Right ventricle myocardium inferior (tissue), 1 donor: Measurements from ENCODE around the gene ETHE1. TPM values are rescaled to one million over a fixed set of nuclear protein-coding genes. Genes with fewer than 3 reads are reported as not detected.
"Not testable (repeated sequence)": the region's sequence is repeated elsewhere in the genome, so short reads cannot be mapped to it uniquely, and the experiment has no call there.

Experiments
- ATAC-seq: fragments of 200-7000 bp; cut with Tn5 transposase; one replicate; pipeline ENCODE4 v1.9.1; 2020; ENCODE audit warnings: mild to moderate bottlenecking, moderate library complexity
- DNase-seq: peaks from one replicate; pipeline ENCODE4 v3.0.0; 2021; ENCODE audit errors: missing footprints
- intact Hi-C: fragments of 100-400 bp; cut with DNase I; formaldehyde crosslinking; loops from one replicate; pipeline ENCODE4 v1.11.0; 2022
- total RNA-seq: library from RNA; stranded (reverse); fragmentation: NEBNext Ultra II Directional; extraction: Animal tissue kit (Norgen Biotek cat#: 25700); gene quantifications from one replicate; pipeline ENCODE4 v1.2.1, GENCODE V29; 2021
- donor health status: DM: no; HTN: yes; CAD: no; lungs with severe emphysema.

ETHE1 gene
- total RNA-seq, 1 donor from 2014 or later: 15.2 TPM

DNA sequence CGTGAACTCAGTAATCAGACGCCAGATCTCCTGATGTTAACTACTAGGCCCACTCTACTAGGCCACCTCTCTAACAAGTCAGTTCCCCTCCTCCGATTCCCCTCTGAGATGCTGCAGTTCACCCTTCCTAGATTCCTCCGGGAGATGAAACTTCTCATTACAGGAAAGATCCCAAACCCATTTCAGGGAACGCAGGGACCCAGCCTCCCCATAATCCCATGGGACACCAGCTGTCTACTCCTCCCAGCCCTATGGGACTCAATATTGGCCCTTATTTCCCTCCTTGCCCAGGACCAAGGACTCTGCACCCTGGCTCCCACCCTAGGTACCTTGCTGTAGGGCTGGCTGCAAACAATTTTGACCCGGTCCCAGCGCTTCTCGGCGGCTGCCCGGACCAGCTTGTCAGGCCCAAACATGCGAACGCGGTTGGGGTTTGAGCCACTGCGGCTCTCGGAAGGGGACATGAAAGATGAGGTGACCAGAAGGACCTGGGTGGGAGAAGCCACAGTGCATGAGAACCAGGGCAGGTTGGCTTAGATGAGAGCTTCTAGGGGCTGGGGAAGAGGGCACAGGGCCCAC lies 27.4 kb upstream of the ETHE1 start:
- DNase-seq (no peak), ATAC-seq (no peak)
- intact Hi-C loops: no loop called here

DNA sequence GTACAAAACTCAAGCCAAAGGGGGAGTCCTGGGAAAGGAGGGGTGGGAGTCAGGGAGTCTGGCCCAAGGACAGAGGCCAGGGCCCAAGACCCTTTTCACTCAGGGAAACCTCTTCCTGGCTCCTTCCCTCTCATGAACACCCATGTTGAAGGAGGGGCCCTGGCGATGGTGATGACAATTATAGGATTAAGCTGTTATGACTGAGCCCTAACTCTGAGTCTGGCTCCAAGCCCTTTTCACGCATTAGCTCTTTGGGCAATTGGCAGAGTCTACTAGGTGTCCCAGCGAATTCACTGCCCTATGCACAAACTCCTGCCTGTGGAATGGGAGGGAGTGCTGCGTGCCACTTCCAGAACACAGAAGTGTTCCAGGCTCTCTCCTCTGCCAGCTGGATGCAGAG lies 26.7 kb upstream of the ETHE1 start:
- DNase-seq: no peak
- ATAC-seq: no peak
- intact Hi-C loops: no loop called here

DNA sequence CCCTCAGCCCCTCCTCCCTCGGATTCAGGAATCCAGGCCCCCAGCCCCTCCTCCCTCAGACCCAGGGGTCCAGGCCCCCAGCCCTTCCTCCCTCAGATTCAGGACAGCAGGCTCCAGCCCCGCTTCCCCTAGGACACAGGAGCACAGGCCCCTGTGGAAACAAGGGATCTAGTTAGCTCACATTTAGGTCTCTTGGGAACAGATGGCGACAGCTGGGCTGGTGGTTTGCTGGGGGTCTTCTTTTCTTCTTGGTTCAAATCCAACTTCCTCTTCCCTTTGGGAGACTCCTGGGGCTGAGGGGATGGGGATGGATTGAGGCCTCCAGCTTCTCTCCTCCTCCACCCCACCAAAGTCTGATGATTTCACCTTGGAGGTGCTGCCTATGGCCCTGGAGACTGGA lies 25.6 kb upstream of the ETHE1 start:
- no peak for DNase-seq
- intact Hi-C loops: no loop called here
- ATAC-seq: no peak

DNA sequence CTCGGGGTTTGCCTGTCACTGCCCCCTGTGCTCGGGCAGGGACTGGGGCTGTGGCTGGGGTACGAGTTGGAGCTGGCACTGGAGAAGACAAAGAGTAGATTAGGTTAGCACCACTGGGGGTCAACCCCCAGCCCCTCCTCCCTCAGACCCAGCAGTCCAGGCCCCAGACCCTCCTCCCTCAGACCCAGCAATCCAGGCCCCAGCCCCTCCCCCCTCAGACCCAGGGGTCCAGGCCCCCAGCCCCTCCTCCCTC lies 25.1 kb upstream of the ETHE1 start:
- intact Hi-C loops: no loop called here
- DNase-seq (no peak), ATAC-seq (no peak)

DNA sequence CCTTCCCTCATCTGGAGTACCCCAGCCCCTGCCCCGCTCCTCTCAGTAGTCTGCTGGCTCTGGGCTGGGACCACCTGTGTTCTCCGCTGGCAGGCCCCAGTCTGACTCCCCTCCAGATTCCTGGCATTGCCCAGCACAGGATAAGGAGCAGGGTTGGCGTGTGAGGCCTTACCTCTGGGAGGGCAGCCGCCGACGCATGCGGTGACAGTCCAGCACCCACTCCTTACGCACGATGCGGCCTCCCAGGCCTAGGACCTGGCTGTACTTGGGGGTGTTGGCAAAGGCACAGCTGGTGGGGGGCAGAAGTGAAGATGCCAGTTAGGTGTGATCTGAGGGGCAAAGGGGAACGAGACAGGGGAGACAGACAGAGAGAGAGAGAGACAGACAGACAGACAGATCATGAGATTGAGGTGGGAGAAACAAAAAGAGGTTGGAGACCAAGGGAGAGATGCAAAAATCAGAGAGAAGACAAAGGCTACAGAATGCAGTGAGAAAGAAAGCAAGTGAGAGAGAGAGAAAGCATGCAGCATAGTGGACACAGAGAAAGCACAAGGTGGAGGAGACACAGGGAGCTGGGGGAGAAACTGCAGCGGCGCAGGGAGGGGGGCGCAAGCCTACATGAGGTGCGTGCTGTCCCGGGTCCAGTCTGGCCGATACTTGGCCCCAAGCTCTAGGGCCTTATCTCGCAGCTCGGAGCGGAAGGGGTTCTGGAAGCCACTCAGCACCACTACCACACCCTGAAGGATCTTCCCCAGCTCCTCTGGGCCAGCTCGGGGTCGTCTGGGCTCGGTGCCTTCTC lies 24.6 kb upstream of the ETHE1 start:
- intact Hi-C loops: no loop called here
- DNase-seq (no peak), ATAC-seq (no peak)

DNA sequence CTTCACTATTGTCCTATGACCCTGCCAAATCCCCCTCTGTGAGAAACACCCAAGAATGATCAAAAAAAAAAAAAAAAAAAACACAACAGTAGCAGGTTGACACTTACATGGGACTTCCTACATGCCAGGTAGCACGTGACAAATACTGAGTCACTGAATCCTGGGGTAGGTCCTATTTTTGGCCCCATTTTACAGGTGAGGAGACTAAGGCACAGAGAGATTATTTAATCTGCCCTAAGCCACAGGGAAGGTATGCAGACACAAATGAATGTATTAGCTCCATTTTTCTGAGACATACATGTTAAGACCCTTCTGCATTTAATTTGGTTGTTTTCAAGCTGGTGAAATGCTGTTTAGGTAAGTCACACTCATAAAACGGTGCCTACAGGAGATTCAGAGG lies 21.7 kb upstream of the ETHE1 start:
- no peak for ATAC-seq
- intact Hi-C loops: no loop called here

DNA sequence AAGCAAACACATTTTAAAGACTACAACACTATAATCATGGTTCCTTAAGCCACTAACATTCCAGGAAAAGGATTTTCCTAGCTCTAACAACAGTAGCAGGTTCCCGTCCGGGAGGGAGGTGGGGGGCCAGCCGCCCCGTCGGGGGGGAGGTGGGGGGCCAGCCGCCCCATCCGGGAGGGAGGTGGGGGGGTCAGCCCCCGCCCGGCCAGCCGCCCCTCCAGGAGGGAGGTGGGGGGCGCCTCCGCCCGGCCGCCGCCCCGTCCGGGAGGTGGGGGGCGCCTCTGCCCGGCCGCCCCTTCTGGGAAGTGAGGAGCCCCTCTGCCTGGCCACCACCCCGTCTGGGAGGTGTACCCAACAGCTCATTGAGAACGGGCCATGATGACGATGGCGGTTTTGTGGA lies 20.9 kb upstream of the ETHE1 start:
- intact Hi-C loops, ATAC-seq, DNase-seq: not testable (repeated sequence)

More for the DNA sequence above, 21.7 kb upstream of the ETHE1 start:
- no peak for DNase-seq

DNA sequence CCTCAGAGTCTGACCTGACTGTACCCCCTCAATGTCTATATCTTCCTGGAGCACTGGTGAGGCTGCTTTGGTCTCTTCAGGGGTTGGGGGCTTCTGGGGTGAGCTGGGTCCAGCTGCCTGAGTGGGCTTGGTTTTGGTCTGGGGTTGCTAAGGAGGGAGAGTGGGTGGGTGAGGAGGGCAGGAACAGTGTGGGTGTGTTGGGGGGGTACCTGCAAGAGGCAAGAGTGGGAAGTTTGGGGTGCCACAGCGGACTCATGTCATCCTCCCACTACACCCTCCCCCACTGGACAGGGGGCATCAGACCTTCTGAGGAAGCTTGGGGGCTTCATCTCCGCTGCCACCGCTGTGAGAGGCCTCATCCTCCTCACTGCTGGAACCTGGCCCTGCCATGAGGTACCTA lies 19.6 kb upstream of the ETHE1 start:
- no peak for DNase-seq
- ATAC-seq: no peak
- intact Hi-C loops: no loop called here

DNA sequence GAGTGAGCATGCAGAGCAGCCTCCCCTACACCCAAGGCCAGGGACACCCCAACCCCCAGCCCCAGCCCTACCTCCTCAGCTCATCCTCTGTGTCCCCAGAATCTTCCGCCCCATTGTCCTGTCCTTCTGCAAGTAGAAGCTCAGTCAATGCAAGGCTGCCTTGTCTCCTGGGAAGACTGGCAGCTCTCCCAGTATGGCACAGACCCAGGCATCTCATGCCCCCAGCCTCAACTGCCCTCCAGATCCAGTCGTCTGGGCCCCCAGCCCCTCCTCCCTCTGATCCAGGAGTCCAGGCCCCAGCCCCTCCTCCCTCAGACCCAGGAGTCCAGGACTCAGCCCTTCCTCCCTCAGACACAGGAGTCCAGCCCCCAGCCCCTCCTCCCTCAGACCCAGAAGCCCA lies 19.0 kb upstream of the ETHE1 start:
- no peak for ATAC-seq
- intact Hi-C loops: no loop called here
- DNase-seq: no peak

DNA sequence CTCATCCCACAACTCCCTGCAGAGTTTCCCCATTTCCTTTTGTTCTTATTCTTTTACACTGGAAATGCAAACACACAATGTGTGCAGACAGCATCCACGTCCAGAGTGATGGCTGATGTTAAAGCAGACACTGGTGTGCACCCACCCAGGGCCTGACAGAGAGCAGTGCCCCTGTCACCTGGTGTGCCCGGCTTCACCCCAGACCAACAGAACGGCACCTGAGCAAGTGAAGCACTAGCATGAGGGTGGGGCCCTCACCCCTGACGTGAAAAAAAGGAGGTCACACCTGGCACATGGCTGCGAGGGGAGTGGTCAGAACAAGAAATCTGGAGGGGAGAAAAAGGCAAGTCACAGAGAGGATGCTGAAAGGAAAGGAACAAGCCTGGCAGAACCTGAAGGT lies 18.3 kb upstream of the ETHE1 start:
- intact Hi-C loops: no loop called here
- ATAC-seq: no peak
- DNase-seq: no peak

DNA sequence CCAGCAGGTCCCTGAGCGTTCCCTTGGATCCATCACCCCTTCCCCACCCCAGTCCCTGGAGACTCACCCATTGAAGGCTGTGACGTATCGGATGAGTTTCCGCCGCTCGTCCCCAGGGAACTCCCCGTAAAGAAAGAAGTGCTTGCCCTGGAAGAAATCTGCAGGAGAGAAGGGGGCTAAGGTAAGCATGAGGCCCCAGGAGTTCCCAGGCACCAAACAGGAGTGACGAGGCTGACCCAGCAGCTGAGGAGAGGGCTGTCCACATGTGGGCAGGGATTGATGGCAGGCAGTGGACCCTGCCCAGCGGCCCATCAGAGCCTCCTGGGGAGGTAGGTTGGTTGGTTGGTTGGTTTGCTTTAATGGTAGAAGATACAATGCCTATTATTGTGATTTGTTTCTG lies 17.1 kb upstream of the ETHE1 start:
- intact Hi-C loops: no loop called here
- ATAC-seq (no peak), DNase-seq (no peak)

DNA sequence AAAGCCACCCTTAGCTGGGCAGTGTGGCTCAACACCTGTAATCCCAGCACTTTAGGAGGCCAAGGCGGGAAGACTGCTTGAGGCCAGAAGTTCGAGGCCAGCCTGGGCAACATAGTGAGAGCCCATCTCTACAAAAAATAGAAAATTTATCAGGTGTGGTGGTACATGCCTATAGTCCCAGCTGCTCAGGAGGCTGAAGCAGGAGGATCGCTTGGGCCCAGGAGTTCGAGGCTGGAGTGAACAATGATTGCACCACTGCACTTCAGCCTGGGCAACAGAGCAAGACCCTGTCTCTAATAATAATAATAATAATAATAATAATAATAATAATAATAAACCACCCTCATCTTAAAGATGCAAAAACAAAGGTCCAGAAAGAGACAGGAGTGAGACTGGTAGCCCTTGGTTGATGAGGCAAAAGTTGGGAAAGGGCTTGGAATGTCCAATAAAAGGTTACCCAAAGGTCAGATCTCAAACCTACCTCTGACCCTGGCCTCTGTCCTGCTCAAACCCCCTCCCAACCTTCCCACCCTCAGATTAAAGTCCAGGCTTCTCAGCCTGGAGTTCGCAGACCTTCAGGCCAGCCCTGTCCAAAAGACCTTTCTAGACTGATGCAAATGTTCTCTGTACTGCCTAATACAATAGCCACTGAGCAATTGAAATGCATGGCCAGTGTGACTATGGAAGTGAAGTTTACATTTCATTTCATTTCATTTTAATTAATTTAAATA lies 15.1 kb upstream of the ETHE1 start:
- no peak for DNase-seq
- no peak for ATAC-seq
- intact Hi-C loops: no loop called here

DNA sequence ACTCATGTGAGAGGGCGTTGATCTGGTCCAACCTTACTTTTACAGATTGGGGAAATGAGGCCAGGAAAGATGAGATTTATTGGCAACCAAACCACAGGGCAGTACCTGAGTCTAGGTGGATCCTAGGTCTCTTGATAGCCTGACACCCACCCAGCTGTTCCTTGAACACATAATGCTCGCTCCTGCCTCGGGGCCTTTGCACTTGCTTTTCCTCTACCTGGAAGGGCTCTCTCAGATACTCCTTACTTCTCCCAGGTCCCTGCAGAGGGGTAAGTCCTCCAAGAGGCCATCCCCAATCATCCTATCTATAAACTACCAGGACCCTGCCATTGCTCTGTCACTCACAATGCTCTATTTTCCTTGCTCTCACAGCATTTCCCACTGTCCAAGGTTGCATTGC lies 13.4 kb upstream of the ETHE1 start:
- ATAC-seq (no peak), DNase-seq (no peak)
- intact Hi-C loops: no loop called here

DNA sequence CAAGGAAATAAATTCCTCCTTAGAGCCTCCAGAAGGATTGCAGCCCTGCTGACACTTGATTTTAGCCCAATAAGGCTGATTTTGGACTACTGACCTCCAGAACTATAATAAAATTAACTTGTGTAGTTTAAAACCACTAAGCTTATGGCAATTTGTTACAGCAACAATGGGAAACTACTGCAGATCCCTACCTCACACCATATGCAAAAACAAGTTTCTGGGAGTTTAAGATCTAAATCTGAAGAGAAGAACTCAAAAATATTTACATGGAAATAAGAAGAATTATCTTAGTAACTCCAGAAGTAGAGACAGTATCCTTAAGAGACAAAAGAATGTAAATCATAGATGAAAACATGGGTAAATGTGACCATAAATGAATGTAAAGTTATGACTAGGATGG lies 11.9 kb upstream of the ETHE1 start:
- no peak for ATAC-seq
- DNase-seq: no peak
- intact Hi-C loops: loop anchor here (10.0 kb wide), 1 partner anchor 236 kb away; no protein-coding TSS in a partner anchor

DNA sequence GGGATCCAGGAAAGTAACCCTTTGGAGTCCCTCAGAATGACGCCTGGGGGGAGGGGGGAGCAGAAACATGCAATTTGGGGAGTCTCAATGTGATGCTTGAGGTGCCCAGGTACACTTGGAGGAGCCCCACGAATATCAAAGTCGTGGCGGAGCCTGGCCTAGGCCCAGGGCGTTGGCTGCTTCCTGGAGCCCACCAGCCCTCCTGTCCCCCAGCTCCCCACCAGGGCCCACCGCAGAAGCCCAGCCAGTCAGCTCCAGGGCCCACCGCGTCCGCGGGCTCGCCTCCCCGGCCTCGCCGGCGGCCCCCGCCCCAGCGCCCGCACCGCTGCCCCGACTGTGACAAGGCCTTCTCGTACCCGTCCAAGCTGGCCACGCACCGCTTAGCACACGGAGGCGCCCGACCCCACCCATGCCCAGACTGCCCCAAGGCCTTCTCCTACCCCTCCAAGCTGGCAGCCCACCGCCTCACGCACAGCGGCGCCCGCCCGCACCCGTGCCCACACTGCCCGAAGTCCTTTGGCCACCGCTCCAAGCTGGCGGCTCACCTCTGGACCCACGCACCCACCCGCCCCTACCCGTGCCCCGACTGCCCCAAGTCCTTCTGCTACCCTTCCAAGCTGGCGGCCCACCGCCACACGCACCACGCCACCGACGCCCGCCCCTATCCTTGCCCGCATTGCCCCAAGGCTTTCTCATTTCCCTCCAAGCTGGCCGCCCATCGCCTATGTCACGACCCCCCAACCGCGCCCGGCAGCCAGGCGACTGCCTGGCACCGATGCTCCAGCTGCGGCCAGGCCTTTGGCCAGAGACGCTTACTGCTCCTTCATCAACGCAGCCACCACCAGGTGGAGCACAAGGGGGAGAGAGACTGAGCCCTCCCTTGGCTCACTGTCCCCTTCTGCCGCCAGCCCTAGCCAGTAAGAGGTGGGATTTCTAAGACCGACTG lies 8.1 kb upstream of the ETHE1 start:
- no peak for ATAC-seq
- peak; percentile 70 for DNase-seq
- intact Hi-C loops: loop anchor here (5.0 to 10.0 kb wide), 2 partner anchors 132 to 240 kb away; no protein-coding TSS in a partner anchor

DNA sequence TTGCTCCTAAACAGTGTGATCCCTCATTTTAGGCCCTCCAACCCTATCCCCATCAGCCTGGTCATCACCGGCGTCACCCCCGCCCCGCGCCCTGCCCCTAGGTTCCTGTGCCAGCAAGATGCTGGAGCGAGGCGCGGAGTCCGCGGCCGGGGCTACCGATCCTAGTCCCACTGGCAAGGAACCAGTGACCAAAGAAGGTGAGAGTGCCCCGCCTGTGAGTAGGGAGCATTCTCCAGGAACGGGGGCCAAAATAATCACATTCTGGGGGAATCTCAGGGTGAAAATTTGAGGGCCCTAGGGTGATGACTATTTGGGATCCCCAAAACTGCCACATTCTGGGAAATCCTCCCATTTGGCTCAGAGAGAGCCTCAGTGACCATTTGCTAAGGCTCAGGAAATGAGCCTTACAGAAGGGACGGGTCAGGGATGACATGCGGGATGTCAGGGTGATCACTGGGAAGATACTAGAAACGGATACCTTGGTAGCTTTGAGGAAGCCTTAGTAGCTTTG lies 7.4 kb upstream of the ETHE1 start:
- ATAC-seq (no peak), DNase-seq (no peak)
- intact Hi-C loops: loop anchor here (5.0 to 10.0 kb wide), 2 partner anchors 133 to 240 kb away; no protein-coding TSS in a partner anchor

DNA sequence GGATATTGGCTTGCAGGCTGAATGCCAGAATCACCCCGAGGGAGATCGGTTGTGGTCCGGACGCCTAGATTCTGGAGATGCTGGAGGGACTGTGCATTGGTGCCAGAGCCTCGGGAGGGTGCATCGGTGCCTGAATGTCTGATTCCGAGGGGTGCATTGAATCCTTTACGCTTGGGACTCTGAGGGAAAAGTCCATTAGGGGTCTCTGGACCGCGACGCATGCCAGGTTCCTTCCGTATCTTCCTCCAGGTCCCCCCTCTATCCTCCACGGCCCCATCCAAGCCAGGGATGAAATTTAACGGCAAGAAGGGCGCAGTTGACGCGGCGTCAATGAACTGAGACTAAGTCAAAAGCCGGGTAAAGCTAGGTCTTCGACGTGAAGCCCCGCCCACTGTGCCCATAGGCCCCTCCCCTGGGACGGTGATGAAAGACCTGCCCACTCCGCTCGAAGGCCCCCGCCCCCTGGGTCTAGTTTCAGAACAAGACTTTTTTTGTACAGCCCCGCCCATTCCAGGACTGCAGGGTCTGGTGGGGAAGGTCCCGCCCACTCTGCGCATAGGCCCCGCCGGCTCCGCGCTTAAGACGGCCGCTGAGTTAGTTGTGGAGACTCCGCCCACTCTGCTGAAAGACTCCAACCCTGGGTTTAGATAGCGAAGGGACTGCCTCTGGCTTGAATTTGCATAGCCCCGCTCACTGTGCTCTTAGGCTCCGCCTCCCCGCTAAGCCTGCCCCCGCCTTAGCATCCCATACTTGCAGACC lies 6.7 kb upstream of the ETHE1 start:
- DNase-seq: peak; percentile 99
- peak; percentile 92 for ATAC-seq
- intact Hi-C loops: loop anchor here (1.0 to 10.0 kb wide), 3 partner anchors 63 to 241 kb away; partner anchors contain the start of genes IRGQ and ZNF576

DNA sequence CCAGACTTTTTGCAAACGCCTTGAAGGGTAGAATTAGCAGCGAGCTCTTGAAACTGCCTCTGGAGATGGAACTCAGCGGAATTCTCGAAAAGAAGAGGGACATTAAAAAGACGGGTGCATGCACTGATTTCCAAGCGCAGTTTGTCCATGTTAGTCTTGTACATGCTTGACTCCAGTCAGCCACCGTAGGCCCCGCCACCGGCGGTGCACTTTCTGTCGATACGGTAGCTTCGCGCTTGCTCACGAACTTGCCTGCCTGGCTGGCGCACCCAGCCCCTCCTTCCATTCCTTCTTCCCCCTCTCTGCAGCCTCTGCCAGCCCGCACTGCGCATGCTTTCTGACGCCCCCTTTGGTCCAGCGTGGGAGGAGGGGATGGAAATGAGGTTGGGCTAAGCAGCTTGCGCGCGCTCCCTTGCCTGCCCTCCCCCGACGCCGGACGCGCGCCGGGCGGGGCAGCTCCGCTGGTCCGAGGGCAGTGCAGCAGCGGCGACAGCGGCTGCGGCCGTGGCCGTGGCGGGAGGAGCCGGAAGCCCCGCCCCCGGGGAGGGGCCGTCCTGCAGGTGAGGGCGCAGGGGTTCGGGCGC lies 6.1 kb upstream of the ETHE1 start, which contains the start of gene ZNF575:
ZNF575 (plus strand) TSS at position 227 of the 584 bp plus-strand sequence. CDS start 1,235 bp downstream, outside the sequence.
- intact Hi-C loops: loop anchor here (1.0 to 10.0 kb wide), 3 partner anchors 63 to 242 kb away; partner anchors contain the start of genes IRGQ and ZNF576
- ATAC-seq (peak; percentile 80), DNase-seq (peak; percentile 94)
